Activated CD4-positive, alpha-beta T cell treated with anti-CD3 and anti-CD28 coated beads for 4 hours (primary cell): ENCODE results near the gene FGGY.
"Not testable (repeated sequence)": the region's sequence is repeated elsewhere in the genome, so short reads cannot be mapped to it uniquely, and the experiment has no call there.

Experiments used
- DNase-seq, 2 donors: peaks; one replicate each; pipeline ENCODE4 v3.0.0-alpha.2; 2020

The FGGY gene

DNA sequence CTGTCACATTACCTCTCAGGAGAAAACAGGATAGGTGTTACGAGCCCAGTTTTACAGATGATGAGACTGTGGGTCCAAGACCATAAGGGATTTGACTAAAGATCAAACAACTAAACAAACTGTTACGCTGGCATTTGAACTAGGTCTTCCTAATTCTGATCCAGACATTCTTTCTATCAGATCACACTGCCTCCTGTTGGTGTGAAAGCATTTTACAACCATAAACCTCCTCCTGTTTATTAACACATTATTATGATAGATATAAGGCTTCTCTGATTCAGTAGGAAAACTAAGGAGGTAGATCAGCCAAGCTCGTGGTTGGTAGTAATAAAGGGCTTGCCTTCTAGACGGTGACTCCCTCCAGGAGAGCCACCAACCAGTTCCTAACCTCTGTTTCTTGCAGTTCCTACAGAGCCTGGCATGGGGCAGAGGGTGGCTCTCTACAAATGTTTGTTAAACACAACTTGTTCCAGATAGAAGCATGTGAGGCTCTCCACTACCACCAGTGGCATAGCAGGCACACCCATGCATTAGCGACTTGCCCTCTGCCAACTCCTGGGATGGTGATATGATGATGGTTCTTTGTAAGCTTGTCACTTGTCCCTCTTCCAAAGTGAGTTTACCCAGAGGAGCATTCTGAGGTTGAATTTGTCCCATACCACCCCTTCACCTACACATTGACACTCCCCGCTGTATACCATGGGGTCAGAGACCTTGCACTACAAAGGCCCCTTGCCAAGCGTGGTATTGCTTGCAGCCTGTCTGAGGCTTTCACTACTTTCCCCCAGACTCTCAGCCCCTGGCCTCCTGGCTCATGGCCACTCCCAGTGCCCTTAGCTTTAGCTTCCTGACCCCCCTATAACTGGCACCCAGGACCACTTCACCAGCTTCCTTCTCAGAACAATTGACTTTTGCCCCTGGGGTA lies 421.4 kb downstream of the FGGY start:
- DNase-seq, result no peak

DNA sequence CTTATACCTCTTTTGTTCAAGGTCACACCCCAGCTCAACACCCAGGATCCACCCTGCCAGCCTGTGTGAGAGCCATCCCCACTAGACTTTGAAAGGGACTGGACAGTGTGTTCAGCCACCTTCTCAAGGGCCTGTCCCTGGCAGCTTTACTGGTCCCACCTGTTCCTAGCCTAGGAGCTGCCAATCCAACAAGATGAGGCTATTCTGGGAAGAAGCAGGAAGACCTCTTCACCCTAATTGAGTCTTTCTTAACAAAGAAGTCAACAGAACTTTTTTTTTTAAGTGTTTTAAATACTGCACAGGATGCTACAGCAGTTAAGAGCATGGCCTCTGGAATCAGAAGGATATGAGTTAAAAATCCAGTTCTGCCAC lies 422.1 kb downstream of the FGGY start:
- DNase-seq, result no peak

GRCh38 chr1:59720326-59721115 lies 423.6 kb downstream of the FGGY start:
- no peak for DNase-seq

GRCh38 chr1:59730302-59730701 lies 433.4 kb downstream of the FGGY start:
- DNase-seq, result no peak

DNA sequence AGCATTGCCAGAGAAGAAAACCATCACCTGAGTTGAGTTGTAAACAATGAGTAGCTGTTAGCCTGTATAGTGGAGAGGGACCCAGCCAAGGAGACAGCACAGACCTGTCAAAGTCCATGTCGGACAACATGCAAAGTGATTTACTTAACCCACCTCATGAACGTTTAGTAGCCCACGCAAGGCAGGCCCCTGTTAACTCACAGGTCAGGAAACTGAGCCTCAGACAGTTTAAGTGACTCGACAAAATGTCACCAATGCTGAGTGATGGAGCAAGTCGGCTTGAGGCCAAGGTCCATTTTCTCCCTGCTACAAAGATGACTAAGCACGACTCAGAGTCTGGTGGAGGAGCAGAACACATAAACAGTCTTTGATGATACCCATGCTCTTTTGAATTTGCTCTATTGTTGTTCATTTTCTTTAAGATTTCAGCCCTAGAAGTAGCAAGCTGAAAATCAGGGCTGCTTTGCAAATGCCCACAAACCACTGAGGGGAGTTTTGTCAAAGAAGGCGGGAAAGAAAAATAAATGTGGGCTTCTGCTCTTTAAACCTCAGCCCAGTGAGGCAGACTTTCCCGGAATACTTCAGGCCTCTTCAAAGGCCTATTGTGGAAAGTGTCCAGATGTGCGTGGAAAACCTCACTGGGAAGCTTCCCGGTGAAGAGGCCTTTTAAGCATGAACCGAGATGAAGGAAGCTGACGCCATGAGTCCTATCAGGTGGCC lies 434.0 kb downstream of the FGGY start:
- DNase-seq, result no peak

DNA sequence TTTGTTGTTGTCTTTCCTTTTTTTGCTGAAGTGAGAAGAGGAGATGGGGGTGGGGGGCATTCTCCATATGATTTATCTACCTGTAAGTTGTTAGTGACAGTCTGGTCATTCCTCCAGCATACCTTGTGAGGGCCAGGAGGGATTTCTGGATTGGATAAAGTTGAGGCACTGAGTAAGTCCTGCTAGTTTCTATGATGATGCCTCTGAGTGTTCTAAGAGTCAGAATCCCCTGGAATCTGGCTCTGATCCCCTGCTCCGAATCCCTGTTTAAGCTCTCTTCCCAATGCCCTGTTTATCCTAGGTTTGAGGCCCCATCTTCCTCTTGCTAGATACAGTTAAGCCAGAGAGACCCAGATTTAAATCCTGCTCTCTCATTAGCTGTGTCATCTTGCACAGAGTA lies 434.7 kb downstream of the FGGY start:
- DNase-seq, result no peak

- no peak for DNase-seq
Observed at GRCh38 chr1:59732214-59732955, 435.5 kb downstream of the FGGY start.

DNA sequence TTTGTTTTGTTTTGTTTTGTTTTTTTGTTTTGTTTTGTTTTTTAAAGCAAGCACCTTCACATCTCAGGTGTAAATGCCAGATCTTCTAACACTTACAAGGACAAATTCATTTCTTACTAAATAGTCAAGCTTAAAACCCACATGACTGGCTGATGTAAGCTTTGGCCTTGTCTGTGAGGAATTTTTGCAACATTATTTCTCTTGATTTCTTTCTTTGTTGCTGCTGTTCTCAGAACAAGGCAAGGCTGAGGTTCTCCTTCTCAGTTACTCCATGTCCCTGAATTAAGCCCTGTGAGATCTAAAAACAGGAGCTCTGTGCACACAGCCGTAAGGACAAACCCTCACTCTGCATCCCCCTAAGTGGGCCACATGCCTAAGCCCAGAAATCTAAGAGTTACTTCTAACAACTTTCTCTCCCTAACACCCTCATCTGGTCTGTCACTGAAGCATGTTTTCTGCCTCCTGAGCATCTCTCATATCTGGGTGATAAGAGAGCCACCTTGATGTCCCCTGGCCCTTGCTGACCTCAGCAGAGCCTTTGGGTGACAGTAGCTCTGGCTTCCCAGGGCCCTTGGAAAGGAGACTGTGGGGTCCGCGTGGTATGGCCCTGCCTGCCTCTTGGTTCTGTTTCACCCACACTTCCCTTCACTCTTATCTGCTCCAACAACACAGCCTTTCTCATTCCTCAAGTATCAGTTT lies 436.7 kb downstream of the FGGY start:
- DNase-seq, result no peak

- DNase-seq, result not testable (repeated sequence)
Observed at GRCh38 chr1:59735927-59736326, 439.0 kb downstream of the FGGY start.

DNA sequence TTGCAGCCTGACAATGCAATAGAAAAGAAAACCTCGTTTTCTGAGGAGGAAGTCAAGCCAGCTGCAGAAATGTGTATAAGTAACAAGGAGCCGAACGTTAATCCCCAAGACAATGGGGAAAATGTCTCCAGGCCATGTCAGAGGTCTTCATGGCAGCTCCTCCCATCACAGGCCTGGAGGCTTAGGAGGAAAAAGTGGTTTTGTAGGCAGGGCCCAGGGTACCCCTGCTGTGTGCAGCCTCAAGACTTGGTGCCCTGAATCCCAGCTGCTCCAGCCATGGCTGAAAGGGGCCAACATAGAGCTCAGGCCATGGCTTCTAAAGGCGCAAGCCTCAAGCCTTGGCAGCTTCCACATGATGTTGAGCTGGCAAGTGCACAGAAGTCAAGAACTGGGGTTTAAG lies 439.9 kb downstream of the FGGY start:
- no peak for DNase-seq

DNA sequence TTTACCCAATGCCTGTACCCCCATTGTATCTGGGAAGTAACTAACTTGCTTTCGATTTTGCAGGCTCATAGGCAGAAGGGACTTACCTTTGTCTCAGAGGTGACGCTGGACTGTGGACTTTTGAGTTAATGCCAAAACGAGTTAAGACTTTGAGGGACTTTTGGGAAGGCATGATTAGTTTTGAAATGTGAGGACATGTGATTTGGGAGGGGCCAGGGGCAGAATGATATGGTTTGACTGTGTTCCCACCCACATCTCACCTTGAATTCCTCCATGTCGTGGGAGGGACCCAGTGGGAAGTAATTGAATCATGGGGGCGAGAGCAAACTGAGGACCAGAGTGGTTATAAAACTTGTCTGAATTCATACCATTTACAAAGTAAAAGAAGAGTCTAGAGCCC lies 440.7 kb downstream of the FGGY start:
- no peak for DNase-seq

DNA sequence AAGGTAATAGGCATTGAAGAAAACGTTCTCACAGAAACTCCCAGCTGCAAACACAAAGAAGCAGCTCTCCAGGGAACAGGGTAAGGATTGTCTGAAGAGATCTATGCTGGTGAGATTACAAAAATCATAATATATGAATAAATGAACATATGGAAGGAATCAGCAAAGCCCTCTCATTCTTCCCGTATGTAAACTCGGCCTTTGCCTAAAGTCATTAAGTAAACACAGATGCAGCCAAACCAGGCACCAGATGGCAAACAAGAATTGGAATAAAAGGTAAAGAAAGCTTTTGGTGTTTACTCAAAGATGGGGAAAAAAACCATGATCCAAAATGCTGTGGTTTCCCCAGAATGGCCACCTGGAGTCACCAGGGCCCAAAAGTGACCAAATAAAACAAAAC lies 441.3 kb downstream of the FGGY start:
- no peak for DNase-seq

DNA sequence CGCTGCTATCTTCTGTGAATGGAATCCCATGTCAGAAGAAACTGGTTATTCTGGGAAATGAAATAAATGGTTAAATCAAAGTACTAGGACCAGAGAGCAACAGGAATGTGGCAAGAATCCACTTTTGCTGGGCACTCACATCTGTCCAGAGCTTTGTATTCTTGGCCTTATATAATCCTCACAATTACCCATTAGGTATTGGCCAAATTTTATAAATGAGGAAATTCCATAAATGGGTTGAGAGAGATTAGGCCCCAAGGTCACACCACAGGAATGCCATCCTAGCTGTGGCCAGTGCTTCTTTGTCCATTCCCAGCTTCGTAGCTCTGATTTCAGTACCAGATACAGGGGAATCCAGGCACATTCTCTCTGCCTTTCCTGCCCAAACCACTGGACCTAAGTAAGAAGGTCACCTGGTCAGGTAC lies 441.7 kb downstream of the FGGY start:
- DNase-seq, result no peak

- DNase-seq, result no peak
Observed at GRCh38 chr1:59739111-59739510, 442.2 kb downstream of the FGGY start.

GRCh38 chr1:59742526-59742925 lies 445.6 kb downstream of the FGGY start:
- no peak for DNase-seq

GRCh38 chr1:59743324-59744091 lies 446.6 kb downstream of the FGGY start:
- DNase-seq, result no peak

DNA sequence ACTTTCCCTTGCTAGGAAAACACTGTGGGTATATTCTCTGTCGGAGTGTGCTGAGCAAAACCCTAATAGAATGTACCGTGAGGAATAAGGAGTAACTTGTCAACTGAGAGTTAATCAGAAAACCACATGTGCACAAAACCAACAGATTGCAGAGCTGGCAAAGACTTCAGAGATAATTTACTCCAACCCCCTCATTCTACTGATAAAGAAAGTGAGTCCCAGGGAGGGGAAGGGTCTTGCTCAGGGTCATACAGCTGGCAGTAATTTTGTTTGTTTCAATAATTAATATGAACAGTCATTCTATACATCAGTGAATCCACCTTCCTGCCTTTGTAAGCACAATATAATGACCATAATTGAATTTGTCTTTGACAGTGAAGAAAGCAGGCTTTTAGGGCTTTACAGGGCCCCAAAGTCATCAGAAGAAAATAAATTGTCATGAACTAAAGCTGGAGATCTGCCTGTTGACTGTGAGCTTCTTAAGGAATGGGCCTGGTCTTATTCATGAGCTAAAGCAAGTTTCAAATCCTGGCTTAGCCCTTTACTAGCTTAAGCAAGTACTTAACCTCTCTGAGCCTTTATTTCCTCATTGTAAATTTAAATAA lies 450.6 kb downstream of the FGGY start:
- no peak for DNase-seq

- DNase-seq, result no peak
Observed at GRCh38 chr1:59748123-59748522, 451.2 kb downstream of the FGGY start.

GRCh38 chr1:59750328-59751003 lies 453.6 kb downstream of the FGGY start:
- DNase-seq, result no peak

DNA sequence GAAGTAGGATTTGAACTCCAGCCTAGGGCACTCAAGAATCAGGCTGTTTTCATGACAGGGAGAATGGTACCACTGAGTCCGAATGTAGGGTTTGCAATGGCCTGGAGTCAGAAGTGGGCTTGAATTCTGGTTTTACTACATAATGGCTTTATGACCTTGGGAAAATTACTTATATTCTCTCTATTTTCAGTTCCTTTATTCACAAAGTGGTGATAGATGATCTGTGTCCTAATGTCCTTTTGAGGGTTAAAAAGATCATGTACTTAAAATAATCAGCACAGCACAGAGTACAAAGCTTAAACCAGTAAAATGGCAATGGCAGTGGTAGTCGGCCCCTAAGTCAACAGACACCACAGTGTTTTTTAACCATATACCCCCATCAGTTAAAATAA lies 454.1 kb downstream of the FGGY start:
- no peak for DNase-seq
